Neural progenitor cell (in vitro differentiated cells): ENCODE data around the gene PHLPP2. TPM values are rescaled to one million over a fixed set of nuclear protein-coding genes. Genes with fewer than 3 reads are reported as not detected.
A peak's percentile ranks its signal among the peaks of the same experiment; 100 is the strongest.

Experiments
- DNase-seq: peaks from one replicate; pipeline ENCODE4 v3.0.0-alpha.2; 2016; ENCODE audit warnings: low spot score
- H2AFZ ChIP-seq: fragments of 200-600 bp; sonication (generic); replicated peaks from 2 replicates; pipeline ENCODE4 v1.6.1; 2016; ENCODE audit warnings: antibody characterized with exemption
- H3F3A ChIP-seq: fragments of 200-600 bp; sonication (generic); 2 replicates; pipeline ENCODE4 v1.6.1; 2016; ENCODE audit warnings: antibody characterized with exemption, low read depth
- H3K27ac ChIP-seq: fragments of 200-600 bp; sonication (generic); 2 replicates; pipeline ENCODE4 v1.5.1; 2016; ENCODE audit warnings: mild to moderate bottlenecking
- H3K27me3 ChIP-seq: fragments of 200-600 bp; sonication (generic); 2 replicates; pipeline ENCODE4 v1.6.1; 2016; ENCODE audit warnings: mild to moderate bottlenecking, moderate library complexity
- H3K36me3 ChIP-seq: fragments of 200-600 bp; sonication (generic); 2 replicates; pipeline ENCODE4 v1.5.1; 2016
- H3K4me1 ChIP-seq: fragments of 200-600 bp; sonication (generic); 2 replicates; pipeline ENCODE4 v1.6.1; 2016; ENCODE audit warnings: mixed run types
- H3K4me2 ChIP-seq: fragments of 200-600 bp; sonication (generic); 2 replicates; pipeline ENCODE4 v1.6.1; 2016
- H3K4me3 ChIP-seq: fragments of 200-600 bp; sonication (generic); 2 replicates; pipeline ENCODE4 v1.5.1; 2016
- H3K79me2 ChIP-seq: fragments of 200-600 bp; sonication (generic); 2 replicates; pipeline ENCODE4 v1.6.1; 2016; ENCODE audit warnings: low read depth
- H3K9ac ChIP-seq: fragments of 200-600 bp; sonication (generic); 2 replicates; pipeline ENCODE4 v1.6.1; 2016
- H3K9me3 ChIP-seq: fragments of 200-600 bp; sonication (generic); 2 replicates; pipeline ENCODE4 v1.5.1; 2016; ENCODE audit warnings: low read depth
- H4K20me1 ChIP-seq: fragments of 200-600 bp; sonication (generic); 2 replicates; pipeline ENCODE4 v1.6.1; 2016; ENCODE audit warnings: low read depth
- H3K27ac Mint-ChIP-seq: 3 replicates; pipeline ENCODE4 v1.8.0; 2021; ENCODE audit warnings: mixed read lengths
- H3K27me3 Mint-ChIP-seq: 2 replicates; pipeline ENCODE4 v1.8.0; 2022; ENCODE audit warnings: low read depth, mild to moderate bottlenecking, inconsistent platforms, moderate library complexity, mixed read lengths; ENCODE audit not compliant: insufficient read depth
- H3K36me3 Mint-ChIP-seq: 3 replicates; pipeline ENCODE4 v1.8.0; 2021; ENCODE audit warnings: mixed read lengths
- H3K4me1 Mint-ChIP-seq: 3 replicates; pipeline ENCODE4 v1.8.0; 2021; ENCODE audit warnings: mixed read lengths
- H3K4me3 Mint-ChIP-seq: 3 replicates; pipeline ENCODE4 v1.8.0; 2021; ENCODE audit warnings: mild to moderate bottlenecking, moderate library complexity, mixed read lengths
- H3K9me3 Mint-ChIP-seq: 3 replicates; pipeline ENCODE4 v1.8.0; 2020; ENCODE audit warnings: mixed read lengths
- CTCF ChIP-seq: fragments of 200-600 bp; sonication (generic); IDR thresholded peaks from 2 replicates; pipeline ENCODE4 v1.5.1; 2017; ENCODE audit warnings: antibody characterized with exemption, mild to moderate bottlenecking
- EZH2 ChIP-seq: fragments of 200-600 bp; sonication (generic); IDR thresholded peaks from 2 replicates; pipeline ENCODE4 v1.6.1; 2017; ENCODE audit warnings: antibody characterized with exemption, mild to moderate bottlenecking, moderate library complexity
- EZH2phosphoT487 ChIP-seq: fragments of 200-600 bp; sonication (generic); IDR thresholded peaks from 2 replicates; pipeline ENCODE4 v1.6.1; 2017; ENCODE audit warnings: antibody characterized with exemption
- total RNA-seq: library from RNA; depleted of rRNA; stranded (reverse); fragments of >200 nt; gene quantifications from 2 replicates; pipeline ENCODE4 v1.2.3, GENCODE V29; 2015; ENCODE audit warnings: low replicate concordance

PHLPP2 gene
- total RNA-seq, 1 donor from 2014 or later: 12.9 TPM

GRCh38 chr16:71711789-71712188 is 12.7 kb downstream of the PHLPP2 start:
- Mint-ChIP-seq H3K36me3 (peaks cover 6% of the 10 kb centered on the region), H3K4me1 (peaks cover 16% of the 10 kb centered on the region), H3K27me3 (no peaks in the 10 kb centered on the region), H3K27ac (no peak overlapping the region), H3K4me3 (no peak overlapping the region), H3K9me3 (no peaks in the 10 kb centered on the region)
- peaks cover 40% of the 10 kb centered on the region for H3K79me2 ChIP-seq
- no peak for TF ChIP-seq EZH2
- no peak for TF ChIP-seq CTCF
- no peak for TF ChIP-seq EZH2phosphoT487
- DNase-seq: no peak
- no peak overlapping the region for H3K4me3 ChIP-seq
- peaks cover 18% of the 10 kb centered on the region for H3F3A ChIP-seq
- no peak overlapping the region for H3K27ac ChIP-seq
- no peak overlapping the region for H3K9ac ChIP-seq
- H3K9me3 ChIP-seq: no peaks in the 10 kb centered on the region
- no peaks in the 10 kb centered on the region for H3K36me3 ChIP-seq
- no peak overlapping the region for H3K4me2 ChIP-seq
- H4K20me1 ChIP-seq: peaks cover 76% of the 10 kb centered on the region
- H3K27me3 ChIP-seq: no peaks in the 10 kb centered on the region
- H2AFZ ChIP-seq: no peak overlapping the region
- peaks cover 26% of the 10 kb centered on the region for H3K4me1 ChIP-seq

- Histone ChIP-seq H3K4me1 (peaks cover 26% of the 10 kb centered on the region), H3K4me2 (no peak overlapping the region), H3K27me3 (no peaks in the 10 kb centered on the region), H3K36me3 (no peaks in the 10 kb centered on the region), H4K20me1 (peaks cover 67% of the 10 kb centered on the region), H3K4me3 (no peak overlapping the region), H3K9ac (no peak overlapping the region), H3F3A (peaks cover 28% of the 10 kb centered on the region), H2AFZ (no peak overlapping the region), H3K9me3 (no peaks in the 10 kb centered on the region), H3K27ac (no peak overlapping the region), H3K79me2 (peaks cover 45% of the 10 kb centered on the region)
- Mint-ChIP-seq H3K9me3 (no peaks in the 10 kb centered on the region), H3K27ac (no peak overlapping the region), H3K4me3 (no peak overlapping the region), H3K4me1 (peaks cover 22% of the 10 kb centered on the region), H3K27me3 (no peaks in the 10 kb centered on the region), H3K36me3 (peaks cover 6% of the 10 kb centered on the region)
- DNase-seq: no peak
- no peak for TF ChIP-seq EZH2phosphoT487
Measured at GRCh38 chr16:71709229-71709781, 15.2 kb downstream of the PHLPP2 start.

- Histone ChIP-seq H3F3A (peaks cover 28% of the 10 kb centered on the region), H3K27ac (no peak overlapping the region), H3K36me3 (no peaks in the 10 kb centered on the region), H3K4me2 (no peak overlapping the region), H3K79me2 (peaks cover 50% of the 10 kb centered on the region), H3K4me3 (no peak overlapping the region), H2AFZ (no peak overlapping the region), H3K9ac (no peak overlapping the region), H3K9me3 (no peaks in the 10 kb centered on the region), H3K27me3 (no peaks in the 10 kb centered on the region), H4K20me1 (peaks cover 61% of the 10 kb centered on the region), H3K4me1 (peaks cover 26% of the 10 kb centered on the region)
- peaks cover 22% of the 10 kb centered on the region for H3K4me1 Mint-ChIP-seq
- TF ChIP-seq EZH2 (no peak), CTCF (no peak), EZH2phosphoT487 (no peak)
- peaks cover 6% of the 10 kb centered on the region for H3K36me3 Mint-ChIP-seq
- no peak overlapping the region for H3K4me3 Mint-ChIP-seq
- H3K27ac Mint-ChIP-seq: no peak overlapping the region
- DNase-seq: no peak
- no peaks in the 10 kb centered on the region for H3K27me3 Mint-ChIP-seq
- H3K9me3 Mint-ChIP-seq: no peaks in the 10 kb centered on the region
Measured at GRCh38 chr16:71708696-71709095, 15.8 kb downstream of the PHLPP2 start.

- H3K4me3 Mint-ChIP-seq: no peak overlapping the region
Measured at GRCh38 chr16:71707199-71707598, 17.3 kb downstream of the PHLPP2 start.

More at GRCh38 chr16:71707199-71707598, 17.3 kb downstream of the PHLPP2 start:
- peaks cover 17% of the 10 kb centered on the region for H3K4me1 ChIP-seq
- DNase-seq: peak; percentile 78
- Mint-ChIP-seq H3K9me3 (no peaks in the 10 kb centered on the region), H3K36me3 (peaks cover 4% of the 10 kb centered on the region), H3K27ac (no peak overlapping the region), H3K4me1 (peaks cover 22% of the 10 kb centered on the region), H3K27me3 (no peaks in the 10 kb centered on the region)
- no peak overlapping the region for H3K4me3 ChIP-seq
- H3K4me2 ChIP-seq: peak overlapping the region; percentile 56
- H3K27ac ChIP-seq: peak overlapping the region; percentile 56
- peaks cover 42% of the 10 kb centered on the region for H3K79me2 ChIP-seq
- TF ChIP-seq EZH2: no peak
- no peak for TF ChIP-seq CTCF
- TF ChIP-seq EZH2phosphoT487: no peak
- H3K27me3 ChIP-seq: no peaks in the 10 kb centered on the region
- no peaks in the 10 kb centered on the region for H3K36me3 ChIP-seq
- H2AFZ ChIP-seq: no peak overlapping the region
- no peak overlapping the region for H3K9ac ChIP-seq
- peaks cover 46% of the 10 kb centered on the region for H4K20me1 ChIP-seq
- no peaks in the 10 kb centered on the region for H3K9me3 ChIP-seq
- peaks cover 28% of the 10 kb centered on the region for H3F3A ChIP-seq
